HepG2 (cell line): ENCODE data around the gene USP10. TPM values are rescaled to one million over a fixed set of nuclear protein-coding genes. Genes with fewer than 3 reads are reported as not detected.

ENCODE experiments used
- ATAC-seq: fragments of 200-7000 bp; cut with Tn5 transposase; 3 replicates; pipeline ENCODE4 v1.9.1; 2020; ENCODE audit warnings: mild to moderate bottlenecking, moderate library complexity
- BruUV-seq: library from RNA; stranded (reverse); fragments of 400-500 nt; replicated peaks from 2 replicates; lab custom pipeline; 2021; lab: Mats Ljungman, UMichigan
- CTCF ChIA-PET: fragments of 300-600 bp; formaldehyde crosslinking; extraction: SDS; loops from one replicate; lab custom pipeline; 2021; ENCODE audit warnings: low total read pairs, inconsistent platforms, low intra/inter-chr PET ratio; lab: Yijun Ruan, JAX
- POLR2A ChIA-PET: fragments of 350-600 bp; sonication (Branson Sonifier 250); formaldehyde crosslinking; loops from one replicate; lab custom pipeline; 2020; ENCODE audit warnings: antibody characterized with exemption, inconsistent platforms; lab: Yijun Ruan, JAX
- DNase-seq: peaks from one replicate; pipeline ENCODE4 v3.0.0-alpha.2; 2015; ENCODE audit warnings: low spot score
- FAIRE-seq: peaks from 3 replicates; lab custom pipeline; 2011; peaks lifted over from hg19 to GRCh38; lab: Jason Lieb, UNC
- H2AFZ ChIP-seq: one replicate; pipeline ENCODE4 v1.6.1; 2011; ENCODE audit warnings: low read length, inconsistent platforms
- H3K27ac ChIP-seq: fragments of 300-600 bp; 3 replicates; pipeline ENCODE4 v1.8.0; 2011; ENCODE audit warnings: mixed run types, mild to moderate bottlenecking, mixed read lengths, low read length, inconsistent platforms; ENCODE audit not compliant: insufficient read depth; ENCODE audit errors: extremely low read length
- H3K27me3 ChIP-seq, 2 experiments: fragments of 200-600 bp in 1 of 2; 2 replicates in 1 of 2; 3 replicates in 1 of 2; pipeline versions ENCODE4 v1.6.0 to v1.8.0; 2011; ENCODE audit warnings: low read length in 2 of 2, mild to moderate bottlenecking in 2 of 2, moderate library complexity in 2 of 2, inconsistent platforms in 1 of 2; ENCODE audit not compliant: insufficient read depth in 2 of 2, control insufficient read depth in 1 of 2
- H3K36me3 ChIP-seq, 2 experiments: fragments of 200-600 bp in 1 of 2; replicated peaks in 1 of 2; 2 replicates in 1 of 2; 3 replicates in 1 of 2; pipeline versions ENCODE4 v1.5.1 to v1.8.0; 2011; ENCODE audit warnings: low read length in 2 of 2, inconsistent platforms in 1 of 2; ENCODE audit not compliant: insufficient read depth in 2 of 2, control insufficient read depth in 1 of 2
- H3K4me1 ChIP-seq: 2 replicates; pipeline ENCODE4 v1.5.1; 2012; ENCODE audit warnings: low read length, inconsistent platforms; ENCODE audit not compliant: insufficient read depth
- H3K4me2 ChIP-seq: 2 replicates; pipeline ENCODE4 v1.6.0; 2011; ENCODE audit warnings: low read depth, low read length, inconsistent platforms
- H3K4me3 ChIP-seq, 3 experiments: fragments of 200-600 bp in 1 of 3; sonication (generic), shearing (Covaris generic) in 1 of 3; replicated peaks in 1 of 3; 2 replicates each; pipeline ENCODE4 v1.5.1; 2011 to 2016; ENCODE audit warnings: low read length in 3 of 3, inconsistent platforms in 2 of 3, low read depth in 2 of 3, mild to moderate bottlenecking in 2 of 3, control low read depth in 1 of 3, mixed read lengths in 1 of 3; ENCODE audit not compliant: insufficient read depth in 1 of 3
- H3K79me2 ChIP-seq: one replicate; pipeline ENCODE4 v1.6.1; 2011; ENCODE audit warnings: low read length, inconsistent platforms; ENCODE audit not compliant: insufficient read depth
- H3K9ac ChIP-seq: 2 replicates; pipeline ENCODE4 v1.6.0; 2011; ENCODE audit warnings: mild to moderate bottlenecking, low read depth, low read length, inconsistent platforms; ENCODE audit not compliant: insufficient read depth
- H3K9me3 ChIP-seq: 2 replicates; pipeline ENCODE4 v1.5.1; 2012; ENCODE audit warnings: mild to moderate bottlenecking, low read length
- H4K20me1 ChIP-seq: 2 replicates; pipeline ENCODE4 v1.6.0; 2011; ENCODE audit warnings: inconsistent platforms, mild to moderate bottlenecking, low read length, moderate library complexity; ENCODE audit not compliant: insufficient read depth
- AKAP8 ChIP-seq: sonication (generic); formaldehyde crosslinking; IDR thresholded peaks from 2 replicates; pipeline ENCODE4 v1.5.1; 2020; ENCODE audit warnings: mild to moderate bottlenecking, missing genetic modification reagents
- CENPT ChIP-seq: sonication (generic); formaldehyde crosslinking; IDR thresholded peaks from 2 replicates; pipeline ENCODE4 v1.8.0; 2022; ENCODE audit warnings: low read depth, mild to moderate bottlenecking, moderate library complexity, missing genetic modification reagents
- EHMT2 ChIP-seq: fragments of 200-600 bp; sonication (generic); IDR thresholded peaks from 2 replicates; pipeline ENCODE4 v1.7.0; 2017; ENCODE audit warnings: antibody characterized with exemption, low read depth, low read length, borderline replicate concordance
- FLYWCH1 ChIP-seq: sonication (generic); formaldehyde crosslinking; IDR thresholded peaks from 2 replicates; pipeline ENCODE4 v1.8.1; 2023; ENCODE audit warnings: mild to moderate bottlenecking, missing genetic modification reagents
- FOSL1 ChIP-seq: sonication (generic); formaldehyde crosslinking; IDR thresholded peaks from 2 replicates; pipeline ENCODE4 v1.9.0; 2021; ENCODE audit warnings: missing genetic modification reagents, borderline replicate concordance
- FOXJ3 ChIP-seq: sonication (generic); formaldehyde crosslinking; IDR thresholded peaks from 2 replicates; pipeline ENCODE4 v1.4.0; 2020; ENCODE audit warnings: missing genetic modification reagents, mild to moderate bottlenecking, borderline replicate concordance
- FOXP1 ChIP-seq, 2 experiments: fragments of 450-650 bp in 1 of 2; IDR thresholded peaks; 2 replicates each; pipeline ENCODE4 v1.6.1; 2017 to 2018; ENCODE audit warnings: antibody characterized with exemption in 1 of 2
- GABPA ChIP-seq, 2 experiments: IDR thresholded peaks; 2 replicates each; pipeline ENCODE4 v1.6.1; 2011 to 2016; ENCODE audit warnings: low read depth in 2 of 2, low read length in 1 of 2, missing biosample characterization in 1 of 2, missing genetic modification characterization in 1 of 2
- HOXA7 ChIP-seq: sonication (generic); formaldehyde crosslinking; IDR thresholded peaks from 2 replicates; pipeline ENCODE4 v1.8.1; 2022; ENCODE audit warnings: mild to moderate bottlenecking, missing genetic modification reagents, moderate library complexity
- KLF11 ChIP-seq: IDR thresholded peaks from 2 replicates; pipeline ENCODE4 v1.6.1; 2016; ENCODE audit warnings: missing compliant biosample characterization
- MEIS1 ChIP-seq: sonication (generic); formaldehyde crosslinking; IDR thresholded peaks from 2 replicates; pipeline ENCODE4 v1.9.0; 2021; ENCODE audit warnings: mild to moderate bottlenecking, missing genetic modification reagents, moderate library complexity, borderline replicate concordance
- NCOA1 ChIP-seq: sonication (generic); formaldehyde crosslinking; IDR thresholded peaks from 2 replicates; pipeline ENCODE4 v1.9.0; 2021; ENCODE audit warnings: missing genetic modification reagents
- NRL ChIP-seq: sonication (generic); formaldehyde crosslinking; IDR thresholded peaks from 2 replicates; pipeline ENCODE4 v1.5.0; 2020; ENCODE audit warnings: missing genetic modification reagents, mild to moderate bottlenecking, moderate library complexity, borderline replicate concordance
- SMAD3 ChIP-seq: sonication (generic); formaldehyde crosslinking; IDR thresholded peaks from 2 replicates; pipeline ENCODE4 v1.4.0; 2020; ENCODE audit warnings: missing genetic modification reagents
- SMC3 ChIP-seq: IDR thresholded peaks from 2 replicates; pipeline ENCODE4 v1.6.1; 2011; ENCODE audit warnings: low read length, improper control_type of control experiment
- TOPORS ChIP-seq: sonication (generic); formaldehyde crosslinking; IDR thresholded peaks from 2 replicates; pipeline ENCODE4 v1.8.0; 2023; ENCODE audit warnings: mild to moderate bottlenecking, missing genetic modification reagents
- ZFP1 ChIP-seq: IDR thresholded peaks from 2 replicates; pipeline ENCODE4 v1.6.1; 2016
- ZFY ChIP-seq: sonication (generic); formaldehyde crosslinking; IDR thresholded peaks from 2 replicates; pipeline ENCODE4 v1.4.0; 2020; ENCODE audit warnings: missing genetic modification reagents
- ZNF136 ChIP-seq: sonication (generic); formaldehyde crosslinking; IDR thresholded peaks from 2 replicates; pipeline ENCODE4 v1.8.1; 2022; ENCODE audit warnings: low read depth, mild to moderate bottlenecking, moderate library complexity, missing genetic modification reagents
- ZNF282 ChIP-seq: fragments of 450-650 bp; IDR thresholded peaks from 2 replicates; pipeline ENCODE4 v1.6.1; 2018; ENCODE audit not compliant: partially characterized antibody
- ZNF563 ChIP-seq: sonication (generic); formaldehyde crosslinking; IDR thresholded peaks from 2 replicates; pipeline ENCODE4 v1.8.0; 2022; ENCODE audit warnings: mild to moderate bottlenecking, moderate library complexity, missing genetic modification reagents
- ZNF674 ChIP-seq: sonication (generic); formaldehyde crosslinking; IDR thresholded peaks from 2 replicates; pipeline ENCODE4 v1.5.0; 2020; ENCODE audit warnings: low read depth, mild to moderate bottlenecking, missing genetic modification reagents
- ZNF773 ChIP-seq: sonication (generic); formaldehyde crosslinking; IDR thresholded peaks from 2 replicates; pipeline ENCODE4 v1.4.0; 2020; ENCODE audit warnings: missing genetic modification reagents, borderline replicate concordance
- WGBS: methylation state at CpG from one replicate; pipeline ENCODE4 v1.1.6; 2017; ENCODE audit warnings: low lambda C conversion rate; 5-methylcytosine and 5-hydroxymethylcytosine counted together
- in situ Hi-C: cut with HindIII; loops from 2 replicates; pipeline ENCODE4 v1.10.0; 2017; ENCODE audit warnings: low pct_unique_long_range_greater_than_20kb; ENCODE audit not compliant: extremely low pct_ligation_motif_present
- intact Hi-C: fragments of 100-400 bp; cut with micrococcal nuclease; formaldehyde crosslinking; loops from one replicate; pipeline ENCODE4 v1.10.0; 2022; ENCODE audit not compliant: unreplicated experiment
- polyA plus RNA-seq, 8 experiments: library from polyadenylated mRNA; depleted of rRNA in 3 of 8; stranded (reverse) in 7 of 8; unstranded in 1 of 8; fragments of >200 nt; fragmentation: Illumina TruSeq in 4 of 8; extraction: Trizol in 4 of 8; gene quantifications; 2 replicates each; pipeline versions ENCODE4 v1.2.1 to v1.2.3, GENCODE V29; 2011 to 2016; ENCODE audit warnings: low read depth in 4 of 8, missing spikeins in 1 of 8, mixed read lengths in 1 of 8; ENCODE audit not compliant: insufficient read depth in 1 of 8
- total RNA-seq, 5 experiments: library from RNA; depleted of rRNA; stranded (reverse); fragments of >200 nt; fragmentation: Illumina TruSeq; extraction: Trizol; gene quantifications; 2 replicates each; pipeline ENCODE4 v1.2.3, GENCODE V29; 2016; ENCODE audit warnings: low read depth in 1 of 5

USP10 gene
- total and polyA plus RNA-seq, 2 of the 13 experiments (the other 11 are each of a cell fraction or from before 2014, with no cell fraction given) = 79.1 to 122 TPM

GRCh38 chr16:84658690-84659089, 41.1 kb upstream of the USP10 start:
- WGBS = 86% methylated on average over 11 of the region's 11 CpGs
- Histone ChIP-seq H3K27ac (no peak overlapping the region), H3K9me3 (no peaks in the 10 kb centered on the region), H3K4me3 (no peak overlapping the region), H3K4me1 (no peaks in the 10 kb centered on the region), H3K4me2 (no peak overlapping the region), H3K36me3 (peaks cover 29 to 73% of the 10 kb centered on the region in 2 experiments), H3K27me3 (no peaks in the 10 kb centered on the region), H2AFZ (no peak overlapping the region), H4K20me1 (no peaks in the 10 kb centered on the region), H3K9ac (no peak overlapping the region), H3K79me2 (no peaks in the 10 kb centered on the region)
- ChIA-PET POLR2A (no interaction called here), CTCF (no interaction called here)
- TF ChIP-seq MEIS1 (CRISPR knock-in tag) (no peak), NRL (CRISPR knock-in tag) (no peak), ZFP1 (CRISPR knock-in tag) (no peak), ZNF563 (CRISPR knock-in tag) (no peak), FOSL1 (CRISPR knock-in tag) (no peak), HOXA7 (CRISPR knock-in tag) (no peak), AKAP8 (CRISPR knock-in tag) (no peak), FLYWCH1 (CRISPR knock-in tag) (no peak)
- no peak for ATAC-seq
- BruUV-seq = no TSS peak
- in situ Hi-C loops (no loop called here), intact Hi-C loops (no loop called here)
- no peak for DNase-seq
- FAIRE-seq = no peak

- H3K27ac ChIP-seq = no peak overlapping the region
- 93% methylated on average over 27 of the region's 27 CpGs for WGBS
- no peak overlapping the region for H3K9ac ChIP-seq
- intact Hi-C loops (no loop called here), in situ Hi-C loops (no loop called here)
- no peaks in the 10 kb centered on the region for H4K20me1 ChIP-seq
- no peaks in the 10 kb centered on the region for H3K9me3 ChIP-seq
- no peaks in the 10 kb centered on the region for H3K27me3 ChIP-seq
- DNase-seq (no peak), FAIRE-seq (no peak), ATAC-seq (no peak)
- POLR2A ChIA-PET = no interaction called here
- CTCF ChIA-PET = no interaction called here
- peaks cover 27 to 73% of the 10 kb centered on the region in 2 experiments for H3K36me3 ChIP-seq
- no peaks in the 10 kb centered on the region for H3K79me2 ChIP-seq
- no peaks in the 10 kb centered on the region for H3K4me1 ChIP-seq
- no peak overlapping the region for H3K4me2 ChIP-seq
- BruUV-seq = no TSS peak
- TF ChIP-seq EHMT2 = no peak
- no peak for TF ChIP-seq NCOA1 (CRISPR knock-in tag)
- TF ChIP-seq ZNF773 = no peak
- no peak for TF ChIP-seq FOXJ3 (CRISPR knock-in tag)
- TF ChIP-seq FOXP1 (IDR thresholded peaks at IDR 0.05) = no peak
- TF ChIP-seq FOXP1 (CRISPR knock-in tag; IDR thresholded peaks at IDR 0.05) = no peak
- no peak for TF ChIP-seq SMAD3 (CRISPR knock-in tag)
- no peak for TF ChIP-seq ZNF136 (CRISPR knock-in tag)
- no peak for TF ChIP-seq SMC3
- TF ChIP-seq GABPA (IDR thresholded peaks at IDR 0.05; ENCODE audit: low read depth, low read length) = no peak
- TF ChIP-seq GABPA (CRISPR knock-in tag; IDR thresholded peaks at IDR 0.05; ENCODE audit: low read depth) = no peak
- TF ChIP-seq ZNF282 = no peak
- TF ChIP-seq CENPT (CRISPR knock-in tag) = no peak
- TF ChIP-seq KLF11 (CRISPR knock-in tag) = no peak
- no peak for TF ChIP-seq ZNF674 (CRISPR knock-in tag)
- no peak for TF ChIP-seq TOPORS (CRISPR knock-in tag)
- TF ChIP-seq ZFY (CRISPR knock-in tag) = no peak
- TF ChIP-seq, all 625 proteins: peak for 0
- H2AFZ ChIP-seq = no peak overlapping the region
- no peak overlapping the region for H3K4me3 ChIP-seq
Observed at GRCh38 chr16:84659656-84660300, 40.0 kb upstream of the USP10 start.
